ENCODE results near the gene FMN1. TPM values are rescaled to one million over a fixed set of nuclear protein-coding genes. Genes with fewer than 3 reads are reported as not detected.
A peak's percentile ranks its signal among the peaks of the same experiment; 100 is the strongest.

Gene FMN1
- polyA plus RNA-seq, 2 of the 4 experiments (the other 2 are of a cell fraction) = 0.53 to 2.2 TPM

GRCh38 chr15:32967521-32967920, 227.0 kb downstream of the FMN1 start:
- CTCF ChIA-PET = interaction anchor here (0.9 to 4.8 kb wide), 5 partner anchors 11 to 317 kb away, joined by 3 to 23 read pairs (median 5); no protein-coding TSS in a partner anchor
- H3K9me3 ChIP-seq = no peaks in the 10 kb centered on the region
- TF ChIP-seq FOSB (CRISPR knock-in tag; IDR thresholded peaks at IDR 0.05) (no peak), MAZ (IDR thresholded peaks at IDR 0.05; ENCODE audit: borderline replicate concordance, low read depth, low read length) (no peak), ELK1 (IDR thresholded peaks at IDR 0.05; ENCODE audit: low read depth, low read length) (no peak), POLR2AphosphoS2 (conservative IDR thresholded peaks at IDR 0.05; ENCODE audit: low read length) (no peak), RFX5 (IDR thresholded peaks at IDR 0.05) (no peak), GATA3 (IDR thresholded peaks at IDR 0.05; ENCODE audit: borderline replicate concordance) (no peak), RCOR1 (IDR thresholded peaks at IDR 0.05; ENCODE audit: low read depth, low read length) (no peak)
- H3K27ac ChIP-seq = no peak overlapping the region
- no peak for DNase-seq (ENCODE audit: low read depth in 1 of 2, low spot score in 1 of 2)
- H3K4me2 ChIP-seq = no peak overlapping the region
- peak; percentile 81 for FAIRE-seq
- ATAC-seq = no peak
- POLR2A ChIA-PET = no interaction called here
- H3K4me3 ChIP-seq = no peak overlapping the region
- H3K4me1 ChIP-seq = no peaks in the 10 kb centered on the region

GRCh38 chr15:32966512-32966911, 228.0 kb downstream of the FMN1 start:
- no peaks in the 10 kb centered on the region for H3K4me1 ChIP-seq
- no peak for TF ChIP-seq MAFK (IDR thresholded peaks at IDR 0.05; ENCODE audit: partially characterized antibody)
- no peak for TF ChIP-seq BCL3 (IDR thresholded peaks at IDR 0.05)
- no peak for TF ChIP-seq MAZ (IDR thresholded peaks at IDR 0.05; ENCODE audit: borderline replicate concordance, low read depth, low read length)
- no peak for TF ChIP-seq ESRRA (IDR thresholded peaks at IDR 0.05; ENCODE audit: borderline replicate concordance, low read length)
- TF ChIP-seq CBX8 (IDR thresholded peaks at IDR 0.05) = no peak
- TF ChIP-seq ZFP36 (IDR thresholded peaks at IDR 0.05; ENCODE audit: borderline replicate concordance, partially characterized antibody) = no peak
- TF ChIP-seq CHD4 (IDR thresholded peaks at IDR 0.05; ENCODE audit: borderline replicate concordance) = no peak
- TF ChIP-seq EHF (CRISPR knock-in tag; IDR thresholded peaks at IDR 0.05) = no peak
- no peak for TF ChIP-seq CTCF (IDR thresholded peaks at IDR 0.05)
- TF ChIP-seq POLR2A (IDR thresholded peaks at IDR 0.05; ENCODE audit: low read length) = no peak
- no peak for TF ChIP-seq POLR2AphosphoS2 (conservative IDR thresholded peaks at IDR 0.05; ENCODE audit: low read length)
- no peak for TF ChIP-seq FOSL2 (IDR thresholded peaks at IDR 0.05)
- TF ChIP-seq FOSL2 (CRISPR knock-in tag; IDR thresholded peaks at IDR 0.05) = no peak
- TF ChIP-seq FOXS1 (CRISPR knock-in tag; IDR thresholded peaks at IDR 0.05) = no peak
- TF ChIP-seq FOSB (CRISPR knock-in tag; IDR thresholded peaks at IDR 0.05) = no peak
- TF ChIP-seq EP300 (IDR thresholded peaks at IDR 0.05) = no peak
- no peak for TF ChIP-seq SMC3 (IDR thresholded peaks at IDR 0.05)
- no peak for TF ChIP-seq E2F6 (IDR thresholded peaks at IDR 0.05; ENCODE audit: borderline replicate concordance, low read depth)
- TF ChIP-seq SREBF2 (IDR thresholded peaks at IDR 0.05) = no peak
- TF ChIP-seq JUN (IDR thresholded peaks at IDR 0.05) = no peak
- H3K9me3 ChIP-seq = no peaks in the 10 kb centered on the region
- no peak overlapping the region for H3K4me2 ChIP-seq
- ChIA-PET CTCF (interaction anchor here (1.2 to 4.8 kb wide), 4 partner anchors 10 to 317 kb away, joined by 3 to 23 read pairs (median 3); no protein-coding TSS in a partner anchor), POLR2A (no interaction called here)
- WGBS (ENCODE audit: missing lambda C conversion rate) = 65% methylated on average over 2 of the region's 2 CpGs
- DNase-seq (ENCODE audit: low read depth in 1 of 2, low spot score in 1 of 2) (no peak), FAIRE-seq (no peak), ATAC-seq (no peak)
- H3K4me3 ChIP-seq = no peak overlapping the region
- no peak overlapping the region for H3K27ac ChIP-seq

Data from A549 (cell line).